H1 (cell line): ENCODE measurements around the gene GLT8D2. TPM values are rescaled to one million over a fixed set of nuclear protein-coding genes. Genes with fewer than 3 reads are reported as not detected.

Source experiments
- CTCF ChIA-PET: fragments of 300-600 bp; sonication (Branson Sonifier 250); formaldehyde crosslinking; loops from one replicate; lab custom pipeline; 2021; ENCODE audit not compliant: partially characterized antibody; lab: Charles Lee
- POLR2A ChIA-PET: fragments of 300-600 bp; sonication (Branson Sonifier 250); formaldehyde crosslinking; loops from one replicate; lab custom pipeline; 2021; ENCODE audit warnings: inconsistent platforms; ENCODE audit not compliant: partially characterized antibody; lab: Charles Lee
- DNase-seq, 2 experiments: peaks; one replicate each; pipeline versions ENCODE4 v3.0.0 to v3.0.0-alpha.2; 2010 to 2022; ENCODE audit warnings: low spot score in 2 of 2, low read depth in 1 of 2, mixed read lengths in 1 of 2
- FAIRE-seq: peaks from 2 replicates; lab custom pipeline; 2011; peaks lifted over from hg19 to GRCh38; lab: Jason Lieb, UNC
- H2AFZ ChIP-seq: 2 replicates; pipeline ENCODE4 v1.8.1; 2012; ENCODE audit warnings: low read length, inconsistent platforms
- H2AK5ac ChIP-seq: 2 replicates; pipeline ENCODE4 v1.6.1; 2013; ENCODE audit warnings: low read depth, low read length
- H2BK120ac ChIP-seq: replicated peaks from 2 replicates; pipeline ENCODE3; 2013; ENCODE audit warnings: low read depth, low read length, inconsistent platforms
- H2BK12ac ChIP-seq: 2 replicates; pipeline ENCODE4 v1.6.1; 2013; ENCODE audit warnings: low read depth, low read length
- H2BK15ac ChIP-seq: 2 replicates; pipeline ENCODE4 v1.6.1; 2013; ENCODE audit warnings: low read length
- H2BK20ac ChIP-seq: 2 replicates; pipeline ENCODE4 v1.6.1; 2013; ENCODE audit warnings: low read length
- H2BK5ac ChIP-seq: 2 replicates; pipeline ENCODE4 v1.6.1; 2013; ENCODE audit warnings: low read depth, low read length
- H3K14ac ChIP-seq: 2 replicates; pipeline ENCODE4 v1.6.1; 2013; ENCODE audit warnings: inconsistent platforms; ENCODE audit not compliant: insufficient read length
- H3K18ac ChIP-seq: 2 replicates; pipeline ENCODE4 v1.6.1; 2013; ENCODE audit warnings: low read length; ENCODE audit errors: extremely low read depth
- H3K23ac ChIP-seq: 2 replicates; pipeline ENCODE4 v1.6.1; 2013; ENCODE audit warnings: inconsistent platforms; ENCODE audit not compliant: insufficient read length
- H3K23me2 ChIP-seq: 2 replicates; pipeline ENCODE4 v1.6.1; 2013; ENCODE audit warnings: low read depth, low read length
- H3K27ac ChIP-seq: 2 replicates; pipeline ENCODE4 v1.6.1; 2011; ENCODE audit warnings: low read depth, low read length, inconsistent platforms
- H3K27me3 ChIP-seq, 4 experiments: replicated peaks in 1 of 4; 1 replicate in 1 of 4; 2 replicates in 3 of 4; pipeline versions ENCODE4 v1.6.1 to v1.8.1; 2011 to 2013; ENCODE audit warnings: low read length in 3 of 4, mild to moderate bottlenecking in 3 of 4, inconsistent platforms in 2 of 4, mixed read lengths in 2 of 4, moderate library complexity in 1 of 4; ENCODE audit not compliant: control insufficient read depth in 3 of 4, insufficient read depth in 3 of 4; ENCODE audit errors: extremely low read depth in 1 of 4
- H3K36me3 ChIP-seq, 4 experiments: 2 replicates each; pipeline versions ENCODE4 v1.6.1 to v1.8.1; 2011 to 2013; ENCODE audit warnings: mild to moderate bottlenecking in 4 of 4, low read length in 3 of 4, moderate library complexity in 2 of 4, control low read depth in 1 of 4, inconsistent platforms in 1 of 4; ENCODE audit not compliant: insufficient read depth in 4 of 4, control insufficient read depth in 2 of 4
- H3K4ac ChIP-seq: replicated peaks from 2 replicates; pipeline ENCODE3; 2013; ENCODE audit warnings: low read length, low read depth, mixed read lengths, inconsistent platforms; ENCODE audit not compliant: insufficient read length
- H3K4me1 ChIP-seq, 4 experiments: replicated peaks in 1 of 4; 1 replicate in 1 of 4; 2 replicates in 3 of 4; pipeline versions ENCODE4 v1.6.1 to v1.8.1; 2011 to 2013; ENCODE audit warnings: low read length in 3 of 4, inconsistent platforms in 2 of 4, mixed read lengths in 1 of 4; ENCODE audit not compliant: insufficient read depth in 4 of 4, control insufficient read depth in 3 of 4
- H3K4me2 ChIP-seq, 2 experiments: 2 replicates each; pipeline versions ENCODE4 v1.6.1 to v1.8.1; 2011 to 2013; ENCODE audit warnings: low read depth in 2 of 2, low read length in 2 of 2, control low read depth in 1 of 2, inconsistent platforms in 1 of 2, mild to moderate bottlenecking in 1 of 2; ENCODE audit not compliant: insufficient read depth in 1 of 2
- H3K4me3 ChIP-seq, 4 experiments: fragments of 200-600, 300-600 bp in 1 of 4; sonication (generic), shearing (Covaris generic), sonication (Bioruptor Twin) in 1 of 4; 2 replicates each; pipeline versions ENCODE4 v1.5.1 to v1.8.1; 2011 to 2016; ENCODE audit warnings: low read length in 4 of 4, low read depth in 3 of 4, control low read depth in 2 of 4, inconsistent platforms in 2 of 4, mild to moderate bottlenecking in 2 of 4, mixed read lengths in 1 of 4, moderate library complexity in 1 of 4; ENCODE audit not compliant: insufficient read depth in 2 of 4; ENCODE audit errors: extremely low read depth in 1 of 4
- H3K56ac ChIP-seq: replicated peaks from 2 replicates; pipeline ENCODE3; 2013; ENCODE audit warnings: low read depth, mild to moderate bottlenecking, mixed read lengths, low read length, inconsistent platforms; ENCODE audit not compliant: insufficient read length
- H3K79me1 ChIP-seq: 2 replicates; pipeline ENCODE4 v1.6.1; 2013; ENCODE audit warnings: low read depth, low read length, control low read depth
- H3K79me2 ChIP-seq, 2 experiments: 2 replicates each; pipeline versions ENCODE4 v1.6.1 to v1.8.1; 2012 to 2013; ENCODE audit warnings: low read length in 2 of 2, mild to moderate bottlenecking in 2 of 2, inconsistent platforms in 1 of 2; ENCODE audit not compliant: insufficient read depth in 2 of 2, control insufficient read depth in 1 of 2
- H3K9ac ChIP-seq, 4 experiments: replicated peaks in 1 of 4; 1 replicate in 1 of 4; 2 replicates in 3 of 4; pipeline versions ENCODE4 v1.6.1 to v1.8.1; 2011 to 2013; ENCODE audit warnings: low read depth in 3 of 4, low read length in 3 of 4, control low read depth in 2 of 4, mild to moderate bottlenecking in 2 of 4, moderate library complexity in 2 of 4, inconsistent platforms in 1 of 4; ENCODE audit errors: extremely low read depth in 1 of 4
- H3K9me3 ChIP-seq, 2 experiments: 2 replicates each; pipeline versions ENCODE4 v1.6.1 to v1.8.1; 2012 to 2013; ENCODE audit warnings: mild to moderate bottlenecking in 2 of 2, moderate library complexity in 2 of 2, control low read depth in 1 of 2, inconsistent platforms in 1 of 2, low read depth in 1 of 2, low read length in 1 of 2, mixed read lengths in 1 of 2; ENCODE audit not compliant: insufficient read depth in 2 of 2
- H4K20me1 ChIP-seq, 2 experiments: replicated peaks in 1 of 2; 2 replicates each; pipeline versions ENCODE3 to v1.8.1; 2011 to 2013; ENCODE audit warnings: inconsistent platforms in 2 of 2, low read length in 2 of 2, mild to moderate bottlenecking in 1 of 2; ENCODE audit not compliant: insufficient read depth in 2 of 2, control insufficient read depth in 1 of 2
- H4K5ac ChIP-seq: 2 replicates; pipeline ENCODE4 v1.6.1; 2013; ENCODE audit warnings: low read length, low read depth, mixed read lengths, inconsistent platforms; ENCODE audit not compliant: insufficient read length
- H4K8ac ChIP-seq: 2 replicates; pipeline ENCODE4 v1.8.0; 2013; ENCODE audit warnings: mild to moderate bottlenecking, moderate library complexity, low read length, inconsistent platforms; ENCODE audit not compliant: insufficient read depth; ENCODE audit errors: extremely low read depth
- H4K91ac ChIP-seq: replicated peaks from 2 replicates; pipeline ENCODE3; 2013; ENCODE audit warnings: low read length, mixed read lengths, inconsistent platforms; ENCODE audit not compliant: insufficient read length
- E2F6 ChIP-seq: IDR thresholded peaks from 2 replicates; pipeline ENCODE4 v1.6.1; 2012; ENCODE audit warnings: inconsistent platforms
- KDM1A ChIP-seq: fragments of 200-600, 300-600 bp; sonication (generic); IDR thresholded peaks from 2 replicates; pipeline ENCODE4 v1.7.1; 2016; ENCODE audit warnings: mild to moderate bottlenecking, low read length, borderline replicate concordance
- POLR2AphosphoS5 ChIP-seq: IDR thresholded peaks from 2 replicates; pipeline ENCODE4 v1.6.1; 2011; ENCODE audit warnings: low read depth, low read length
- RFX5 ChIP-seq: IDR thresholded peaks from 2 replicates; pipeline ENCODE4 v1.6.1; 2011; ENCODE audit warnings: low read depth, low read length, improper control_type of control experiment, borderline replicate concordance
- SIX5 ChIP-seq: IDR thresholded peaks from 2 replicates; pipeline ENCODE4 v1.6.1; 2011; ENCODE audit warnings: mild to moderate bottlenecking, low read depth, low read length
- ZNF274 ChIP-seq: IDR thresholded peaks from 2 replicates; pipeline ENCODE4 v1.7.0; 2012; ENCODE audit warnings: low read length, borderline replicate concordance; ENCODE audit errors: extremely low read depth
- WGBS, 2 experiments: shearing (Covaris generic) in 1 of 2; methylation state at CpG; one replicate each; pipeline versions ENCODE4 v1.1.6 to v1.1.7; 2013 to 2015; ENCODE audit warnings: low lambda C conversion rate in 2 of 2, mixed read lengths in 2 of 2, inconsistent platforms in 1 of 2, low coverage in 1 of 2, missing lambda C conversion rate in 1 of 2; ENCODE audit not compliant: insufficient replicate concordance in 2 of 2, insufficient coverage in 1 of 2, insufficient read length in 1 of 2; ENCODE audit errors: extremely low coverage in 1 of 2, missing lambda C conversion rate in 1 of 2; 5-methylcytosine and 5-hydroxymethylcytosine counted together
- polyA plus RNA-seq, 7 experiments: library from polyadenylated mRNA; depleted of rRNA in 3 of 7; stranded (reverse) in 5 of 7; unstranded in 2 of 7; fragments of >200 nt in 5 of 7; fragments of 200-250 nt in 2 of 7; gene quantifications; 1 replicate in 5 of 7; 2 replicates in 1 of 7; 4 replicates in 1 of 7; pipeline versions ENCODE4 v1.2.1 to v1.2.3, GENCODE V29; 2011 to 2013; ENCODE audit warnings: missing spikeins in 2 of 7, mixed read lengths in 2 of 7
- total RNA-seq: library from RNA; stranded (reverse); fragmentation: NEBNext Ultra II Directional; extraction: Animal tissue kit (Norgen Biotek cat#: 25700); gene quantifications from 2 replicates; pipeline ENCODE4 v1.2.1, GENCODE V29; 2021

GLT8D2 gene
- total and polyA plus RNA-seq, 2 of the 8 experiments (the other 6 are each of a cell fraction or from before 2014, with no cell fraction given): 6.8 to 9.8 TPM

DNA sequence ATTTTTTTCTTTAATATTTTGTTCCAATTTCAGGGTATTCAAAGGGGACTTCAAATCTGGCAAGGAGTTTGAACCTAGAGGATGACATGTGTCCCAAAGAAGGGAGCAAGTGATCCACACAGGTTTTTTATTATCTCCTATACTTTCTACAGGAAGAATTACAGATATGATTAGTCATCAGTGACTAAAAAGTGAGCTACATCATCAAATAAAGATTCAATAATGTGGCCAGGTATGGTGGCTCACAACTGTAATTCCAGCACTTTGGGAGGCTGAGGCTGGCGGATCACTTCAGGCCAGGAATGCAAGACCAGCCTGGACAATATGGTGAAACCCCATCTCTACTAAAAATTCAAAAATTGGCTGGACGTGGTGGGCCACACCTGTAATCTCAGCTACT is 24.2 kb downstream of the GLT8D2 start:
- Histone ChIP-seq H4K8ac (no peak overlapping the region), H4K5ac (no peak overlapping the region), H3K4me1 (no peaks in the 10 kb centered on the region), H4K91ac (no peak overlapping the region), H2BK5ac (no peak overlapping the region), H3K4me2 (no peak overlapping the region), H3K27me3 (no peaks in the 10 kb centered on the region), H3K27ac (no peak overlapping the region), H2BK120ac (no peak overlapping the region), H3K79me2 (no peaks in the 10 kb centered on the region), H2BK20ac (no peak overlapping the region), H2BK12ac (no peak overlapping the region), H4K20me1 (no peaks in the 10 kb centered on the region), H2BK15ac (no peak overlapping the region), H2AFZ (no peak overlapping the region), H3K4ac (no peak overlapping the region), H3K23me2 (peaks cover 1% of the 10 kb centered on the region; the same call in 1 of the 2 replicates), H3K18ac (no peak overlapping the region), H3K23ac (no peak overlapping the region), H3K14ac (no peak overlapping the region), H2AK5ac (no peak overlapping the region), H3K9ac (no peak overlapping the region), H3K36me3 (no peaks in the 10 kb centered on the region), H3K4me3 (no peak overlapping the region), H3K9me3 (peaks cover 5 to 6% of the 10 kb centered on the region in 2 experiments; a peak in 3 of 4 replicates), H3K79me1 (no peaks in the 10 kb centered on the region), H3K56ac (no peak overlapping the region)
- FAIRE-seq (no peak), DNase-seq (no peak)
- WGBS, 2 experiments: 93% methylated on average over 2 of the region's 2 CpGs; no CpG with 5 or more reads in 1 of the 2 experiments
- ChIA-PET CTCF (no interaction called here), POLR2A (no interaction called here)
- TF ChIP-seq KDM1A (no peak), SIX5 (no peak), RFX5 (no peak), POLR2AphosphoS5 (no peak), E2F6 (no peak), ZNF274 (no peak)
